Renal cortical epithelial cell (primary cell): ENCODE measurements around the gene SLC13A5. TPM values are rescaled to one million over a fixed set of nuclear protein-coding genes. Genes with fewer than 3 reads are reported as not detected.

ENCODE experiments used
- DNase-seq: peaks from one replicate; pipeline ENCODE4 v3.0.0-alpha.2; 2011; ENCODE audit warnings: low read depth
- total RNA-seq: library from RNA; depleted of rRNA; stranded (reverse); fragments of >200 nt; gene quantifications from 2 replicates; pipeline ENCODE4 v1.2.3, GENCODE V29; 2014

Gene SLC13A5
- total RNA-seq, 1 donor from 2014 or later = not detected

DNA sequence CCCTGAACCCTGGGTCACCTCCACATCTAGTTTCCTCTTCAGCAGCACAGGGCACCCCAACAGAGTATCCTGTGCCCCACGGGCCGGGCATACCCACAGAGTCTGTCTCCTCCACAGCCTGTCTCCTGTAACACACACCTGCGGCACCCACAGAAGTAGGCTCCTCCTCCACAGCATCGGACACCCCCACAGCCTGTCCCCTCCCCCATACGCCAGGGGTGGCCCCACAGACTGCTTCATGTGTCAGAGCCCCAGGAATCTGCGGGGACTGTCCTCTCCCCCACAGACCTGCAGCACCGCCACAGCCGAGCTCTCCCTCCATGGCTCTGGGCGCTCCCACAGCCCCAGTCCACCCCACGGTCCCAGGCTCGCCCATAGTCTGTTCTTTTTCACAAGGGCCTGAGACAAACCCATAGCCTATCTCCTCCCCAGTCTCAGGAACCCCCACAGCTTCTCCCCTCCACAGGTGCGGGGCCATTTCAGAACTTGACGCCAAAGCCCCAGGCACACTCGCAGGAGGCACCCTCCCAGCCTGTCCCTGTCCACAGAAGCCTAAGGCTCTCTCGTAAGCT lies 74.1 kb downstream of the SLC13A5 start:
- no peak for DNase-seq

DNA sequence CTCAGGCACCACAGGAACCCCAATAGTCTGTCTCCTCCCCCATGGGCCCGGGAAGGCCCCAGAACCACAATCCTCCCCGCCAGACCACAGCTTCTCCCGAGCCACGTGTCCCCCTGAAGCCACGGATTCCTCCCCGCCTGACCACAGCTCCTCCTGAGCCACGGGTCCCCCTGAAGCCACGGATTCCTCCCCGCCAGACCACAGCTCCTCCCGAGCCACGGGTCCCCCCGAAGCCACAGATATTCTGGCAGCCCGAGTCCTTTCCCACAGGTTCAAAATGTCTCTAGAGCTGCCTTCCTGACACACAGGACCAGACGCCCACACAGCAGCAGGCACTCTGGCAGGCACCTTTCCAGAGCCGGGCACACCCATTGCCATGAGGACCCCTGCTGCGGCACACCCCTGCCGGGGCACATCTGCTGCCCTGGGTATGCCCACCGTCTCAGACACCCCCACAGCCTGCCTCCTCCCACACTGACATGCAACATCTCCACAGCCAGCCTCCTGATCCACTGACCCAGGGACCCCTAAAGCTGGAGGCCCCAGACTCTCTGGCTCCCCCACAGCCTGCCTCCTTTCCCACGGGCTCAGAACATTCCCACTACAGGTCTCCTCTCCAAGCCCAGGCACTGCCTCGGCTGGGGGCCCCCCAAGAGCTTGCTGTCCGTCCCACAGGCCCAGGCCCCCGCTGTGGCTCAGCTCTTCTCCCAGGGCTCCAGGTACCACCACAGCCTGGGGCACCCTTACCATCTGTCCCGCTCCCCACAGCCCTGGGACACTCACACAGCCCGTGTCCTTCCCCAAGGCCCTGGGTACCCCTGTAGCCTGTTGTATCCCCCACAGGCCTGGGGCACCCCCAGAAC lies 74.9 kb downstream of the SLC13A5 start:
- DNase-seq = no peak

DNA sequence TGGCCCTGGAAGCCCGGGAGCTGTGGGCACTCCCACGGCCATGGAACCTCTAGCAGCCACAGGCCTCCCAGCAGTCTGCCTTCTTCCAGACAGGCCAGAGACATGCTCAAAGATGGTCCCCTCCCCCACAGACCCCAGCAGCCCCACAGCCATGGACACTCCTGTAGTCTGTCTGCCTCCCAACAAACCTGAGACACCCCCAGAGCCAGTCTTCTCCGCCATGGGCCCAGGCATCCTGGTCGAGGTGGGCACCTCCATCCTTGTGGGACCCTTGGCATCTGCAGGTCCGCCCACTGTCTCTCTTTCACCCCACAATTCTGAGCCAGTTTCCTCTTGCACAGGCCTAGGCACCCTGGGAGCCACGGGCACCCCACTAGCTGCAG lies 75.7 kb downstream of the SLC13A5 start:
- DNase-seq = no peak

DNA sequence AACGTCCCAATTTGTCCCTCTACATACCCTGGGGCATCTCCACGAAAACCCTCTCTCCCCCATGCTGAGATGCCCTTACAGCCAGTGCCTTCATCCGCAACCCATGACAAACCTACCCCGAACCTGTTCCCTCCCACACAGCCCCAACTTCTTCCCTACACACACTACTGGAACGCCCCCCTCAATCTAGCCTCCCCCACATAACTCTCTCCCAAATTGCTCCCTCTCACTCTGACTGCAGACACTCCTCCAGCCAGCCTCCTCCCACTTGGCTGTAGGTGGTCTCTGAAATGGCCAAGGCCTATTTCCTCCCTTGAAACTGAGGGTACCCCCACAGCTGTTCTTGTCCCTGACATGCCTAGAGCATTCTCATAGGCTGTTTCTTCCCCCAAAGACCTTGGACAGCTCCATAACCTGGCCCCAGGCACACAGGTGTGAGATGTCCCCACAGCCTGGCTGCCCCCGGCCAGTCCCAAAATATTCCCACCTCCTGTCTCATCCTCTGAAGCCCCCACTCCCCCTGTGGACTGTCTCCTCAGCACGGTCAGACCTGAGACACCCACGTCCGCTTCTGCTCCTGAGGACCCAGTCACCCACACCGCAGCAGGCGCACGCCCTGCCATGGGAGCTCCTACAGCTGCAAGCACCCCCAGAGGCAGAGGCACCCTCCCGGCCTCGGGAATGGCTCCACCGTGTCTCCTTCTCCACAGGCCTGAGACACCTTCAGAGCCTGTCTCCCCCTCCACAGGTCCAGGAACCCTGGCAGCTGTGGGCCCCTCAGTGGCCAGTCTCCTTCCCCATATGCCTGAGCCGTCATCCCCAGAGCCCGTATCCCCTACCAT lies 76.3 kb downstream of the SLC13A5 start:
- DNase-seq = no peak

DNA sequence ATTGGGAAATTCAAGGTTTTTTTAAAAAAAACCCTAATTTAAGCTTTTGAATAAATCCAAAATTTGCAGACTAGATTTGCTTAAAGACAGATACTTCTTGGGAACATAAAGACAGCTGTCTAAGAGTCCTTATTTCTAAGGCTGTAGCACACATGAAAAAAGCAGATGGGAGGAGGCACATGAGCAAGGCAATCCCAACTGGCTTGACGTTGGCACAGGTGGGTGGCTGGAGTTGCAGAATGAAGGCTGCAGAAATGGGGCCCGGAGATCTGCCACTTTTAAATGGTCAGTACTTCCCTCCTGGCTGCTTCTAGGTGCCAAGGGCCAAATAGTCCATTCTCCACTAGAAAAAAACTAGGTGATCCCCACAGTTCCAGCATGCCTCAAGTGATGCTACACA lies 77.1 kb downstream of the SLC13A5 start:
- DNase-seq = no peak

Other genes with a start within 250 kb of the SLC13A5 start
- gene PITPNM3, start 156.8 kb downstream of the SLC13A5 start, total RNA-seq = 2.3 and 3.1 TPM in 2 replicates
- 9.4 and 25.6 TPM in 2 replicates for gene KIAA0753, start 72.7 kb downstream of the SLC13A5 start, total RNA-seq
- 137 and 152 TPM in 2 replicates for gene TXNDC17, start 72.3 kb downstream of the SLC13A5 start, total RNA-seq
- 8.5 and 16.8 TPM in 2 replicates for gene MED31, start 61.8 kb downstream of the SLC13A5 start, total RNA-seq
- gene C17orf100, start 61.6 kb downstream of the SLC13A5 start, total RNA-seq = 1.4 TPM in 1 of 2 replicates, not detected in the other
- 6.9 and 15.1 TPM in 2 replicates for gene XAF1, start 42.7 kb upstream of the SLC13A5 start, total RNA-seq
- gene FBXO39, start 62.8 kb upstream of the SLC13A5 start, total RNA-seq = 0.20 TPM in 1 of 2 replicates, not detected in the other
- gene TEKT1, start 118.4 kb upstream of the SLC13A5 start, total RNA-seq = not detected in 2 replicates